HG02973 (cell line): ENCODE data around the gene KLHL42.

Source experiments
- ATAC-seq: cut with Tn5 transposase; IDR thresholded peaks from one replicate; pipeline ENCODE4 v1.9.1; 2021; ENCODE audit warnings: moderate library complexity; ENCODE audit not compliant: unreplicated experiment

The KLHL42 gene

DNA sequence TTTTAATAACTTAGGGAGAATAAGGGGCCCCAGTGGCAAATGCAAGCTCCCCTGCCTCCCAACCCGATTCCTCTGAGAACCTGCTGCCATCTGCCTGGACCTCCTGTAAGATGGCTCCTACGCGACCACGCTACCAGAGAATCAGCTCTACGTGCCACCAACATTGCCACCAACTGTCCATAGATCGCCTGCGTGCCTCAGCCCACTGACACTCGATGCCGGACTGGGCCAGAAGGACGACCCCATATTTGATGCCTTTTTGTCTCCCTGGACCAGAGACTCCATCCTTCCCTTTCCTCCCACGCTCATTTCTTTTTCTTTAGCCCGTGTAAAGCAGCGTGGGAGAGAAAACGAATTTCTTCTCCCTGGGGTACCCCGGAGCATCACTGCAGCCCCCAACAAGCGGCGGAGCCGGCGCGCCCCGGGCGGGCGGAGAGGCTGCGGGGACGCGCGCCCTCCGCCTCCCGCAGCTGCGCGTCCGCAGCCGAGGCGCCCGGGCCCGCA lies 565 bp upstream of the KLHL42 start:
- ATAC-seq, result peak; percentile 47

DNA sequence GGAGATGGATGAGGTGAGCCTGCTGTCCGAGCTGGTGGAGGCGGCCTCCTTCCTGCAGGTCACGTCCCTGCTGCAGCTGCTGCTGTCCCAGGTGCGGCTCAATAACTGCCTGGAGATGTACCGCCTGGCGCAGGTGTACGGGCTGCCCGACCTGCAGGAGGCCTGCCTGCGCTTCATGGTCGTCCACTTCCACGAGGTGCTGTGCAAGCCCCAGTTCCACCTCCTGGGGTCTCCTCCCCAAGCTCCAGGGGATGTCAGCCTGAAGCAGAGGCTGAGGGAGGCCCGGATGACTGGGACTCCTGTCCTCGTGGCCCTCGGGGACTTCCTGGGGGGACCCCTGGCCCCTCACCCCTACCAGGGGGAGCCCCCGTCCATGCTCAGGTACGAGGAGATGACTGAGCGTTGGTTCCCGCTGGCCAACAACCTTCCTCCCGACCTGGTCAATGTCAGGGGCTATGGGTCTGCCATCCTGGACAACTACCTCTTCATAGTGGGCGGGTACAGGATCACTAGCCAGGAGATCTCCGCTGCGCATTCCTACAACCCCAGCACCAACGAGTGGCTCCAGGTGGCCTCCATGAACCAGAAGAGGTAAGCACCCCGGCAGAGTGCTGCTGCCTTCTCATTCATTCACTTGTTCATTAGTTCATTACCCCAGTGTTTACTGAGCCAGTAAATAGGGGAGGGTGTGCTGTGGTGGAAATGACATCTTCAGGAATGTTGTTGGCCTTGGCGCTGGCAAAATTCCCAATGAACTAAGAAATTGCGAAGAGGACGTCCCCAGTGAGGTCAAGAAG lies 777 bp downstream of the KLHL42 start:
- peak; percentile 30 for ATAC-seq

DNA sequence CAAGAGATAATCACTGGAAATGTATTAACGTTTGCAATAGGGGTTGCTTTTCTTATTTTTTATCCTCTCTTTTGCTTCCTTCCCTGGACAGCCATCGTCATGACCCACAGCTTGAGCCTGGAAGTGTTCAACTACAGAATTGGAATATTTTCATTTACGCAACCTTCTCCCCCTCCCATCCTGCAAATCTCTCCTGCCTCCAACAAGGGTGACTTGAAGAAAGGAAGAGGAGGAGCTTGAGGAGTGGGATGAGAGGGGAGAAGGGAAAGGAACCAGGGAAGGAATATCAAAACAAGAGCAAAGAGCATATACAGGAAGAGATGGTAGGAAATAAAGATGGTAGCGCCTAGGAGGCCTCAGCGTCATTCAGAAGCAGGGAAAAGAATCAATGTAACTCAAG lies 1.6 kb downstream of the KLHL42 start:
- no peak for ATAC-seq

DNA sequence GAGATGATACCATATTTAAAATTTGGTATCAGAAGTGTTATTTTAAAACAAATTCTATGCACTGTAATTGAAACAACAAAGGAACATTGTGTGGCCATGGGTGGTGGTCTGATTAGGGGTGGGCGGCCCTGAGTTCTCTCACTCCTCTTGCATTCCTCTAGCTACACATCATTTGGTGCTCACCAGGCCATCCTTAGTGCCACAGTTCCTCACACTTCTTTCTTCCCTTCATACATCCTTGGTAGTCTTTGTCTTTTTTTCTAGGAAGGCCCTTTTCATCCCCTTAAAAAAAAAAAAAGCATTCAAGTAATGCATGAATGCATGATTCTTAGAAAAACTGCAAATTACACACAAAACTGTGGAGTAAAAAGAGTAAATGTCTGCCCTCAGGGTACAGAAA lies 2.4 kb downstream of the KLHL42 start:
- ATAC-seq, result no peak

DNA sequence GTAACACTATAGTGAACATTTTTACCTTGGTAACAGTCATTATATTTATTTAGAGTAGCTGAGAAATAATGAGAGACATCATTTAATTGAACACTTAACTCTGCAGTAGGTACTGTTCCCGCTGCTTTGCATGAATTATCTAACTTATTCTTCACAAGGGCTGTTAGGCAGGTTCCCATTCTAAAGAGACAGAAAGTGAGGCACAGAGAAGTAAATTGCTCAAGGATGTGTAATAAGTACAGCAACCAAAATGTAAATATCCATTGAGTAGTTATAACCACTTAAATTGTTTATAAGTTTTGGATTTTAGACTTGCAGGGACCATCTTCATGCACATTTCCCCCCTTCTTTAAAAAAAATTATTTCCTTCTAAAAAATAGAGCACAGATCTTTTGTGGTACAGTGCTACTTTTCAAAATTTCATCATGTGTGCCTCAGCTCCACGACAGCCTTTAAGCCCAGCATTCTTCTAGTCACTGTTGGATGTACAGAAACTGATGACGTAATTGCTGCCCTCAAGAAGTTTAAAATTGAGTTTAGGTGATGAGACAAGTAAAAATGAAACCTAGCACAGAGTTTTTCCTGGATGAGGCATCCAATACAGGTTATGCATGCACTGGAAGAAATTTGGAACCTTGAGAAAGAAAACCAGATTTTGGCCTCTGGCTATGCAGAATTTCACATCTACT lies 6.0 kb downstream of the KLHL42 start:
- ATAC-seq, result no peak

DNA sequence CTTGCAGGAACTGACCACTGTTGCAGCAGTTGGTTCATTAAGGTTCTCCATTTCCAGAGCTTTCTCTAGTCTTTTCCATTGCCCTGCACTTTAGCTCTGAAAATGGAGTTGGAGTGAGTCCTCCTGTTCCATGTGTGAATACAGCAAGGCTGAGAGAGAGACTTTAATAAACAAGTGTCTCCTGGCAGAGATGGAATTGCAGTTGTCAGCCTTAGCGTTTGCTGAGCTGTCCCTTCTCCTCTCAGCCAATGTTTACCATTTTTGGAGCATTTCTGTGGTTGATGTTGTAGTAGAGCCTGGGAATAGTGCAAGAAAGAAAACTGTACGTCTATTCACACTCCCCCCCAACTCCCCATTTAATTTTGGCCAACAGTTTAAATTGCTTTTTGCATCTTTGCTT lies 7.5 kb downstream of the KLHL42 start:
- ATAC-seq, result no peak

DNA sequence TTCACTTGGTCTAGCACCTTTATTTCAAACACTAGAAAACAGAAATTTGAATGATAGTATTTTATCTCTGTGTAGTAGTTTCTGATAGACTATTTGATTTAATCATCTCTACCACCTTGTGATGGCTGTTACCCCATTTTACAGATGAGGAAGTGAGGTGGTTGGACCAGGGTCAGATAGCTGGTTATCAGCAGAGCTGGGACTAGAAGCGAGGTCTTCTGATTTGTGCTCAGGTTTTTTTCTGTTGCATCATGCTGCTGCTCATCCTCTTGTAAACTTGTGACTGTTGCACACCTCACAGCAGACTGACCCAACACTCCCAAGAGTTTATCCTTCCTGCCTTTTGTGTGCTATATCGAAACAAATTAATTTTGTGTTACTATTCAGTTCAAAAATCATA lies 10.1 kb downstream of the KLHL42 start:
- ATAC-seq, result no peak

DNA sequence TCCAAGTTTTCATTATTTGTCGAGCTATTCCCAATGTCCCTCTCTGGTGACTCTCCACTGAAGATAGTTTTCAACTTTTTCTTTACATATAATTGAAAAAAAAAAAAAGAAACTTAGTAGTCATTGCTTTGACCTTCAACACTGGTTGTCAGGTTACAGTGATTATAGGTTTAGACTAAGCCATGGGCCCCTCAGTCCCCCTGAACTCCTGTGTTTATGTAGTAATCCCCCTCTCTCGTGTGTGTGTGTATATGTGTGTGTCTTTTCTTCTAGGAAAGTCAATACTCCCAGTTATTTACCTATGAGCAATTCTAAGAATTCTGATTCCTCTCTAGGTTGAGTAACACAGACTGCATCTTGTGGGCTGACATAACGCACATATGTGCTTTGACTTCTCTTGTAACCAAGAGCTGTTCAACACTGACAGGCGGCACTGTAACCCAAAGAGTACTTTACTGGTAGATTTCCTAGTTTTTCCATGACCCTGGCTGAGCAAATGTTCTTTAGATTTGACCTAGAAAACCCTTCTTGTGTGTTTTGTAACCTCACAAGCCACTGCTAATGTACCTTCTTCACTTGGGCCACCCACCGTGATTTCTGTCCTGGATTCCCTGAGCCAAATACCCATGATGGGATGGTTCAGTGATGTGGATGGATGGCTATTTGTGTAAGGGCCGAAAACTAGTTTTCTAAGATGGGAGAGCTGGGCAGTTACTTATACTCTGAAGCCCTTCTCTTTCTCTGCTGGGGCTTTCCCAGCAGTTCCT lies 15.0 kb downstream of the KLHL42 start:
- ATAC-seq, result no peak

DNA sequence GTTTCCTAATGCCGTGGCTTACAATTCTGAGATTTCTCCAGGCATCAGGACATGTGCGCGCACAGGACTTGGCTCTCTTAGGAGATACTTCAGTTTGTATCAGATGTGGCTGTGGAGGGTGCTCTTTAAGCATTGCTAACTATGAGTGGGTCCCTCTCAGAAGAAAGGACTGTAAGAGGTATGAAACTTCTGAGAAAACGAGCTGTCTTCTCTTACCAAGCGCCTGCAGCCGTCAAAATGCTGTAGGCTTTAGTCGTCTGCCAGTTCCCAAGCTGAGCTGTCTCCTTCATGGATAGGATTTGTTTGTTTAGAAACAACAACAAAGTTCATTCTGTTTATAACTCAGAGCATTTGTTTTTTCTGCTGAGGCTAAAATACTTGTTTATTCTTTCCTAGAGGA lies 16.1 kb downstream of the KLHL42 start:
- no peak for ATAC-seq

DNA sequence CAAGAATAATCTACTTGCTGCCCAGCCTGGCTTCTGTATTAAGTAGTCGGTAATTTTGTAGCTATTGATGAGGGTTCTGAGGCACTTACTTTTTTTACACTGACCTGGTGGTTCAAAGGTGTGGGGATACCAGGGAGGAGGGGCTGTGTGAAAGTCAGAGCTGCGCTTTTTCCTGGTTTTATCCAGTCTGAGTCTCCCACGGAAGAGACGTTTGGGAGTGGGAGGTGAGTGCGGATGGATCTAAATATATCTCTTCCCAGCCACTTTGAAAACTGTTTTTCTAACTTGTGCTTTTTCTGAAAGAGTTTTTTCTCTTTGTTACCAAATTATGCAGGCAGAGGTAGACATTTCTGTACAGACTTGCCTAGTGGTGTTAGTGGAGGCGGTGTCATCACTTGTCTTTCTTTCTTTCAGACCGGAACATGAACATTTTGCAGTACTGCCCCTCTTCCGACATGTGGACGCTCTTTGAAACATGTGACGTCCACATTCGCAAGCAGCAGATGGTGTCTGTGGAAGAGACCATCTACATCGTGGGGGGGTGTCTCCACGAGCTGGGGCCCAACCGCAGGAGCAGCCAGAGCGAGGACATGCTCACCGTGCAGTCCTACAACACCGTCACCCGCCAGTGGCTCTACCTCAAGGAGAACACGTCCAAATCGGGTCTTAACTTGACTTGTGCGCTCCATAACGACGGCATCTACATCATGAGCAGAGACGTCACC lies 17.4 kb downstream of the KLHL42 start:
- ATAC-seq, result no peak

DNA sequence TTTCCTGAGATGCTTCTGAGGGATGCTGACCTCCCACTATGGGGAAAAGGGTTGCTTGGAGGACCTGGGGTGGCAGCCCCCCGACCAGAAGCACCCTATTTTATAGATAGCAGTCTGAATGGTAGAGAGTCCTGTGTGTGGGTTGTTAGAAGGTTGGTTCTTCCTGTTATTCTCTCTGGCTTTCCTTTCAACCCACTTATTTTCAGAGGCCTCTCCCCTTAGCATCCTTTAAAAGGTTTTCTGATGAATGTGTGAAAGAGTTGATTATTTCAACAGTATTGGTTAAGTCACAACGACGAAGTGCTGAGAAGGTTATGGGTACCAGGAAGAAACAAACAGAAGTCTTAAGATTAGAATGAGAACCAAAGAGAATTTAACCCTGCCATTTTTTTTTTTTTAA lies 20.8 kb downstream of the KLHL42 start:
- ATAC-seq, result no peak

DNA sequence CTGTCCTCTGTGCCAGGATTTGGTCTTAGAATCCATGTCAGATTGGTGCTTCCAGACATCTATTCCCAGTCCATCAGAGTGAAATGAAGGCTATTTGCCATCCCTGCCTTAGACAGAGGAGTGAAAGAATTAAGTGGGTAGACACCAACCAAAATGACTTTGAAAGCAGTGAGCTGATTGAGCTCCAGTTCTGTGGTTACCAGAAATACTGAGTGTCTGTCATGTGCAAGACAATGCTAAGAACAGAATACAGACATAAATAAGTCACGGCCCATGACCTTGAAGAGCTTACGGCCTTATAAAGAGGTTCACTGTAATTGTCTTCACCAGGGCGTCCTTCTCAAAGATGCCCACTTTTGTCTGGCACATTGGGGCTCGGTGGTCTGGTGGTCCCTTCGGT lies 21.6 kb downstream of the KLHL42 start:
- ATAC-seq, result no peak

DNA sequence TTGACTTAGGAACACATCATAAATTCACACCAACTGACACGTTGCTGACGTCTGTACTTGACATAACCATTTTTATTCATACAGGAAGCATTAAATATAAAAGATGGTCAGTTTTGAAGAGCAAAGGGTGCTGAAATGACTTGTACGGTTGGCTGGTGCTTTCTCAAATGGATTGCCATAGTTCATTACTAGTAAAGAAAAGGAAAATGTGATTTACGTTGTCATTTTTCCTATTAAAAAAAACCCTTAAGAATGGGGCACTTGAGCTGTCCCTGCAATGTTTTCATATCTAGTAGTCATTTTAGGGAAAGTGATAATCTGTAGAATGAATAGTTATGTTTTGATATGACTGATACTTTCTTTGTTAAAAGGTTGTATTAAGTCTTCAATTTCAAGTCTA lies 22.5 kb downstream of the KLHL42 start:
- ATAC-seq, result no peak

DNA sequence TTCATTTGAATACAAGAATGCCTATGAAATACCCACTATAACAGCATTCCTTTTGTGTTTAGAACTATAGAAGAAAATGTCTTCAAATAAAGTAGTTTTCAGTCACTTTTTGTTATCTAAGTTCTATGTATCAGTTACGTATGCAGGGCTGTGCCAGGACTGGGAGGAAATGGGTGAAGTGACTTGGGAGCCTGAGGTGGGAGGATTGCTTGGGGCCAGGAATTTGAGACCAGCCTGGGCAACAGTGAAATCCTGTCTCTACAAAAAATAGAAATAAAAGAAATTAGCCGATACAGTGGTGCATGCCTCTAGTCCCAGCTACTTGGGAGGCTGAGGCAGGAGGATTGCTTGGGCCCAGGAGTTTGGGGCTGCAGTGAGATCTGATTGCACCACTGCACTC lies 22.9 kb downstream of the KLHL42 start:
- ATAC-seq, result no peak

DNA sequence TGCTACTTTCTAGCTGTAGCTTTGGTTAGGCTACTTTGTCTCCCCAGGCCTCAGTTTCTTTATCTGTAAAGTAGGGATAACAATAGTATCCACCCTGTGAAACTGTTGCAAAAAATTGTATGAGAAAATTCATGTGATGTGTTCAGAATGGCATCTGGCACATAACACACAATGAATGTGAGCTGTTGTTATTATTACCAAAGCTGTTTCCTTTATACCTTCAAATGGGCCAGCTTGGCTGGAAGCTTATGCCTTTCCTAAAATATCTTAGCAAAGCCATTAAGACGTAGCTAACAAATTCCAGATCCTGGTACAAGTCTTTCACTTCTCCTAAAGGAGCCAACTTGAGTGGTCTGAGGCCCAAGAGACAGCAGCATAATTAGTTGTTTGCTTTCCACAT lies 25.2 kb downstream of the KLHL42 start:
- ATAC-seq, result no peak

DNA sequence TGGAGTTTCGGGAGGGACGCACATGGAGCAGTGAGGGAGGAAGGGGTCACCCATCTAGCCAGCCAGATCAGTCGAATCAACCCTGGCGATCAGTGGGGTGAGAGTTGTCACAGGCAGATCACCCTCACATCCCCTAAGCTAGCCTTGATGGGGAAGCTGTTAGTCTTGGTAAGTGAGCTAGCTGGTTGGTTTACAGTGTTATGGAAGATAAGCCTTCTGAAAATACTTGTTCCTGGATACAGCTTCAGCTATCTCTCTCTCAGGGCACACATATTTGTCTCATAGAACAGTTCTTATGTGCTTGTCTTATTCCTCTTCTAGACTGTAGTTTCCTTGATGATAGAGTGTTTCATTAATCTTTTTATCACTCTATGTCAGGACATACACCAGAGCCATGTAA lies 26.2 kb downstream of the KLHL42 start:
- no peak for ATAC-seq

DNA sequence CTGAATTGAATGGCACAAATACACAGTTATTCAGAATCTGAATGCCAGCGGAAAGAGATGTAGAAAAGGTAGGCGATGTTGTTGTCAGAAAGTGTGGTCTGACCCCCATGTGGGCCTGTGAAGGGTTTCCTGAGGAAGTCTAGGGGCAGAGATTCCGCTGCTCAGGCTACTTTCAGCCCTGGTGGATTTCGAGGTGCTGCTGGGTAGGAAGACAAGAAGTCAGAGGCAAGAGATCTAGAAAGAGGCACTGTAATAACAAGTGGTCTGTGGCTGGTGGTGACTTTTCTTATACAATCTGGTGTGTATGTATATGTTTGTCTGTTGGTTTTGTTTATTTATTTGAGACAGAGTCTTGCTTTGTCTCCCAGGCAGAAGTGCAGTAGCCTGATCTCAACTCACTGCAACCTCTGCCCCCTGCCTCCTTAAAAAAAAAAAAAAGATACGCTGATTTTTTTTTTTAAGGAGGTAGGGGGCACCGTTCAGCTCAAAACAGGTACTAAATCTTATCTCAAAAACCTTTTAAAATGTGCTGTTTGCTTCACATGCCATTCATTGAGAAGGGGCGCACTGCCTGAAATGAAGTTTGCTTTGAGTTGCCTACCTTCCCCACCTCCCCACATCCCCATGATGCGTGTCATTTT lies 27.1 kb downstream of the KLHL42 start:
- ATAC-seq, result no peak

DNA sequence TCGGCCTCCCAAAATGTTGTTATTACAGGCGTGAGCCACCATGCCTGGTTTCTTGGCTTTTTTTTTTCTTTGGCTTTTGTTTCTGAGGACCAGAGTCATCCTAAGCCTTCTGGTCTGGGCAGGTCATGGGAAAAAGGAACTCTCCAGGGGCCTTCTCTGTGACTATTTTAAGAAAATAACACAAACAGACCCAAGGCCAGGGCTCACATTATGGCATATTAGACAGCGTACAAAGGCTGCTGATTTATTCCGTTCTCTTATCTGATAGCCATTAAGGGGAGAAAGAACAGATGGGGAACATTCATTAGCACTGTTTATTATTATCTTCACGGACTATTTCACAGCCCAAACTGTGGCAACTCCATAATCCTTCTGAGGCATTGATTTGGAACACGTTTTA lies 28.8 kb downstream of the KLHL42 start:
- ATAC-seq, result no peak

DNA sequence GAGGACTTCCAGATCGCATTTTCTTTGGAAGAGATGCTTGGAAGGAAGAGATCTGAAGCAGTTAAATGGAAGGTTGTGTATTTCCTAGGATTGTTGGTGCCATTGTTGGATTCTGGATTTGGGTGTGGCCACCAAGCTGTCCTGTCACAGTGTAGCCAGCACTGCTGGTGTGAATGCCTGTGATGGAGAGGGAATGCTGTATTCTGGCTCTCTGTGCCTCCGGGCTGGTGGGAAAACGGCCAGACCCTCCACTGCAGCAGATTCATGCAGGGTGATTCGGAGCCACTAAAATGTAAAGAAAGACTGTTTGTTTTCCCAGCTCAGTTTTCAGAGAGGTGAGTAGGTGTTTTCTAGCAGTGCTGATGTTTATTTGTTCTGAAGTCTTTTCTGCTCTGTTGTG lies 30.7 kb downstream of the KLHL42 start:
- ATAC-seq, result no peak

DNA sequence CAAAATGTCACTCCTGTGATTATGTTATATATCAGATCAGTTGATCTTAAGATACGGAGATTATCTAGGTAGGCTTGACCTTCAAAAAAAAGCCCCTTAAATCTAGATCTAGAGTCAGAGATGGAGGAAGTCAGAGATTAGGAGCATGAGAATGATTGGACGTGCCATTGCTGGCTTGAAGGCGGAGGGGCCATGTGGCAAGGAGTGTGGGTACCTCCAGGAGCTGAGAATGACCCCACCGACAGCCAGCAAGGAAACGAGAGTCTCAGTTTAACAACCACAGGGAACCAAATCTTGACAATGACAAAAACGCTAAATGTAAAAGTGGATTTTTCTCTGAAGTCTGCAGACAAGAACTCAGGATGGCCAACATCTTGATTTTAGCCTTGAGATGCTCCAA lies 32.5 kb downstream of the KLHL42 start:
- no peak for ATAC-seq

DNA sequence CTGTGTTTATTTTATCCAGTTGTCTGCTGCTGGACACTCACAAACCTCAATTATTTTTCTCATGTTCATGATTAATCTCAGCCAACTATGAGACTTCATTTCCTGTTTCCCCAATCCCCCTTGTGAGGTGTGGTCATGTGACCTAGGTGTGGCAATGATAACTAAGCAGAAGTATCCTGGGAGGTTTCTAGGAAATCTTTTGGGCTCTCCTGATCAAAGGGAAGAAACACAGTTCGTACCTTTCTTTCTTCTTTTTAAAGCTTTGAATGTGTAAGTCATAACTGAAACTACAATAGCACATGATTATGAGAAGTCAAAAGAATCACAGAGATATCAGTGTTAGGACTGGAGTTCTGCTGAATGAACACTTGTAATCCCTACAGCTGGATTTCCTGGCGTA lies 34.4 kb downstream of the KLHL42 start:
- ATAC-seq, result no peak
